Activated CD4-positive, alpha-beta T cell treated with anti-CD3 and anti-CD28 coated beads, Interleukin-2, amount 50 U/mL, for 24 hours (primary cell): Measurements from ENCODE around the gene CACNA1A.

ENCODE experiments used
- DNase-seq, 2 donors: peaks; one replicate each; pipeline ENCODE4 v3.0.0-alpha.2; 2020; ENCODE audit warnings: low read depth in 1 of 2, low spot score in 1 of 2

The CACNA1A gene

GRCh38 chr19:13314761-13315160, 191.5 kb downstream of the CACNA1A start:
- no peak for DNase-seq

- DNase-seq: no peak
These were observed 192.4 kb downstream of the CACNA1A start for GRCh38 chr19:13313875-13314274.

- DNase-seq: no peak
These were observed 196.4 kb downstream of the CACNA1A start for GRCh38 chr19:13309864-13310263.

DNA sequence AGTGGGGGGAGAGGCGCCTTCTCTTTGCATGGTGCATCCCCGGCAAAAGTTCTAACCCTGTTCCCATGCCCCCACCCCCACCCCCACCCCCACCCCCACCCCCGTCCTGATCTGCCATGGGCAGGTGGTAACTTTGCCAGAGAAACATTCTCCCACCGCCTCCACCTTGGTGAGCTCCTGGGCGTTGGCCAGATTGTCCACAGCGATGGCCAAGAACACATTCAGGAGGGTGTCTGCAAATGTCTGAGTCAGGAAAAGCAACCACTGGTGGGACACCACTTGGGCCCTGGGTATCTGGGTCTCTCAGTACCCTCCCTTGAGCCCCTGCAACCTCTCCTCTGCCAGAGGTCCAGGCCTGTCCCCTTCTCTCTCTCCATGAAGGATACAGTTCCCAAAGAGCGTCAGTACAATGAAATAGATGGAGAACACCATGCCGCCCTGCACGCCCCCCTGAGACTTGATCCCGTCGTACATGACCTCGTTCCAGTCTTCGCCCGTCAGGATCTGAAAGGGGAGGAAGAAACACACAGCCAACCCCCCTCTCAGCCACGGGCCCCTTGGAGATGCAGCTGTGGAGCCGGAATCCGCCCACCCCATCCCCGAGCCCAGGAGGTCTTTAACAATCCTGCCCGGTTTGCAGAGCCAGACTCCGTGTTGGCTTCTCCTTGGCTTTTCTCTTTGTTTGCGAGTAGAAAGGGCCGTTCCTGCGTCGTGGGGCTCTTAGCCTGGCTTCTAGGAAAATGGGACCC, 202.7 kb downstream of the CACNA1A start:
- DNase-seq: no peak

GRCh38 chr19:13302526-13303270, 203.6 kb downstream of the CACNA1A start:
- no peak for DNase-seq

- DNase-seq: no peak
These were observed 204.5 kb downstream of the CACNA1A start for GRCh38 chr19:13301627-13302334.

GRCh38 chr19:13300421-13301030, 205.8 kb downstream of the CACNA1A start:
- DNase-seq: no peak

DNA sequence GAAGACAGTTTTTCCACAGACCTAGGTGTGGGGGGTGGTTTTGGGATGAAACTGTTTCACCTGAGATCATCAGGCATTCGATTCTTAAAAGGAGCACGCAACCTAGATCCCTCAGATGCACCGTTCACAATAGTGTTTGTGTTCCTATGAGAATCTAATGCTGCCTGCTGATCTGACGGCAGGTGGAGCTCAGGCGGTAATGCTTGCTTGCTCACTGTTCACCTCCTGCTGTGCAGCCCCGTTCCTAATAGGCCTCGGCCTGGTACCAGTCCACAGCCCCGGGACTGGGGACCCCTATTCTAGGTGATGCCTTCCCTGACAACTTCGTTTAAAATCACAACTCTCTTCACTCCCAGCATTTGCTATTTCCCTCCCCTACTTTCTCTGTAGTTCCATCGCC, 206.4 kb downstream of the CACNA1A start:
- no peak for DNase-seq

GRCh38 chr19:13298565-13299481, 207.5 kb downstream of the CACNA1A start:
- DNase-seq: no peak

GRCh38 chr19:13297023-13297422, 209.3 kb downstream of the CACNA1A start:
- DNase-seq: no peak

DNA sequence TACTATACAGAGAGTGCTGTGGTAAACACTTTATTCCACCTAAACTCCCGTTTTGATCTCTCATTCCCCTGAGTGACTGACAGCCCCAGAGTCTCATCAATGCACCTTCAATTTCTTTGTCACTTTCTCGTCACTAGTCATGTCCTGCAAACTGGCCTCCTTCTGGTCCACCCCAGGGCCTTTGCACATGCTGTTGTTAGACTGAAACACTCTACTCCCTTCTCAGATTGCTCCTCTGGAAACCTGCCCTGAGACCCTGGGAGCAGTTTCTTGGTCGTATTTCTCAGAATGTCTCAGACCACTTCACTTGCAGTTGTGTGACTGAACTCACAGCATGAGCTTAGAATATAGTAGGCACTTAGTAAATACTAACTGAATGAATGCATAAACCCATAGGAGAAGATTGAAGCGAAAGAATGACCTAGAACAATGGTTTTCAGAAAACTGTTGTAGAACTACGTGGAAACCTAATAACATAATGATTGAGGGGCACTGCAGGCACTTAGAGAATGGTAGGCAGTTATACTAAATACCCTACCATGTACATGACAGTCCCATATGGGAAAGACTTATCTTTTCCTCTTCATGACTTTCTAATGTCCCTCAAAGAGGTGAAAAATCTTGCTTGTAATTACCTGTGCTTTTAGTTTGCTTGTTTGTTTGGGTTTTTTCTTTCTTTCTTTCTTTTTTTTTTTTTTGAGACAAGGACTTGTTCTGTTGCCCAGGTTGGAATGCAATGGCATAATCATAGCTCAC, 211.3 kb downstream of the CACNA1A start:
- DNase-seq: no peak

DNA sequence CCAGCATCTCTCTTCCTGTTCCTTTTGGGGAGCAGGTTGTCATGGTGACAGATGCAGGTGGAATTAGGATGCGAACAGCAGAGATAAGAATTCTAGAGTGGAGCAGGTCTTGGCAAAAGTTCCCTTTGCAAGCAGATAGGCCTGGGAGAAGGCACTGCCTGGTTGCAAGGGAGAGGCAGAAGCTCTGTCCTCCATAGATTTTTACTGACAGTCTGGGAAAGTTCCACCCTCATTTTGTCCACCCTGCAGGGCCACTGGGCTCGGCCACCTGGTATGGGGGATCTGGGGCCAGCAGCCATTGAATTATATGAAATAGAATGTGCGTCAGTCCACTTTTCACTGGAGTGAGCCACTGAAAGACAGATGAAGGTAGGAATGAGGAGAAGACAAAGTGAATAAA, 214.4 kb downstream of the CACNA1A start:
- no peak for DNase-seq

GRCh38 chr19:13290741-13291140, 215.5 kb downstream of the CACNA1A start:
- DNase-seq: no peak

- DNase-seq: no peak
These were observed 217.0 kb downstream of the CACNA1A start for GRCh38 chr19:13289295-13289694.

- DNase-seq: no peak
These were observed 219.9 kb downstream of the CACNA1A start for GRCh38 chr19:13286195-13286985.

DNA sequence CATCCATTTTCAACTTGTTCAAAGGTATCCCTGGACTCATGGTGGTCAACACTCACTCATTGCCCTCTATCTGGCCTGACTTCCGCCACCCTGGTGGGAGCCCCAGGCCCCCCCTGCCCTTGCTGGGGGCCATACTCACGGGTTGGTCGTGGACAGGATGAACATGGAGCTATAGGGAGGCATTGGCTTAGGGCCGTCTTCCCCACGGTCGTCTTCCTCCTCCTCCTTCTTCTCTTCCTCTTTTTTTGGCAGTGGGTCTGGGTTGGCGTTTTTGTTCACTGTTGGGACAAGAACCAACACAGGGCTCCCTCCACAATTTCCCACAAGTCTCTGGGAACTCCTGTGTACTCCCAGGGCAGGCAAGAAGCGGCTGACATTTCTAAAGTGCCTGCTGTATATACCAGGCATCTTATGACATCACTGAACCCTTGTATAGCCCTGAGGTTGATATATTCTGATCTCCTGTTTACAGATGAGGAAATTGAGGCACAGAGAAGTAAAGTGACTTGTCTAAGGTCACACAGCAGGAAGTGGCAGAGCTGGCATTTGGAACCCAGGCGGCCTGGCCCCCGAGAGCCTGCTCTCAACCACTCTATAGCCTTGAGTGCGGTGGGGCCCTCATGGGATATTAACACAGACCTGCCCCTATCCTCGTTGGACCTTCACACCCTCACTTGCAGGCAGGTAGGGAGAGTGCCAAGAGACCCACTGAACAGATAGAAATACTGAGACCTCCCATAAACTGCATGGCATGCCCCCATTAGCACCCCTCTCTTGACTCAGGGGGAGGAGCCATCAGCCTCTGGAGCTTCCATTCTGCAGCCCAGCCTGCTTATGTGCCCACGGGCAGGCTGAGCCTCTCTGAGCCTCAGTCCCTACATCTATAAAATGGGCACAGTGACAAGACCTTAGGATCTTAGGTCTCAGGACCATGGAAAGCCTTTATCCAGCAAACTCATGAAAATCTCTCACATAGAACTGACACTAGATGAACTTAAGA, 221.1 kb downstream of the CACNA1A start:
- no peak for DNase-seq

GRCh38 chr19:13283871-13284270, 222.4 kb downstream of the CACNA1A start:
- DNase-seq: no peak
